Hematopoietic multipotent progenitor cell (in vitro differentiated cells): ENCODE measurements around the gene MAEA. TPM values are rescaled to one million over a fixed set of nuclear protein-coding genes. Genes with fewer than 3 reads are reported as not detected.

Experiments
- DNase-seq, 3 donors: peaks; one replicate each; pipeline ENCODE4 v3.0.0-alpha.2; 2011 to 2015; ENCODE audit warnings: low read depth in 2 of 3, low spot score in 2 of 3
- total RNA-seq: library from RNA; depleted of rRNA; stranded (reverse); fragments of >200 nt; gene quantifications from one replicate; pipeline ENCODE4 v1.2.3, GENCODE V29; 2012

MAEA gene
- total RNA-seq, 1 donor = 94.8 TPM

GRCh38 chr4:1249731-1250526 is 39.8 kb upstream of the MAEA start:
- peak in 1 of 3 donors; percentile 49 for DNase-seq

GRCh38 chr4:1250527-1250812 is 39.2 kb upstream of the MAEA start:
- DNase-seq = no peak

GRCh38 chr4:1250921-1251772 is 38.5 kb upstream of the MAEA start:
- DNase-seq = no peak

GRCh38 chr4:1251773-1252066 is 38.0 kb upstream of the MAEA start:
- no peak for DNase-seq

GRCh38 chr4:1252928-1253492 is 36.7 kb upstream of the MAEA start:
- DNase-seq = no peak

GRCh38 chr4:1253831-1254230 is 35.9 kb upstream of the MAEA start:
- DNase-seq = no peak

GRCh38 chr4:1255151-1255550 is 34.5 kb upstream of the MAEA start:
- DNase-seq = no peak

GRCh38 chr4:1255699-1256098 is 34.0 kb upstream of the MAEA start:
- no peak for DNase-seq

- no peak for DNase-seq
Observed at GRCh38 chr4:1258457-1258856, 31.2 kb upstream of the MAEA start.

GRCh38 chr4:1259966-1260365 is 29.7 kb upstream of the MAEA start:
- DNase-seq = no peak

- DNase-seq = no peak
Observed at GRCh38 chr4:1260418-1261106, 29.1 kb upstream of the MAEA start.

GRCh38 chr4:1261107-1261928 is 28.4 kb upstream of the MAEA start:
- DNase-seq = no peak

- DNase-seq = no peak
Observed at GRCh38 chr4:1264942-1265341, 24.7 kb upstream of the MAEA start.

- DNase-seq = no peak
Observed at GRCh38 chr4:1265351-1265750, 24.3 kb upstream of the MAEA start.

GRCh38 chr4:1266881-1267763 is 22.6 kb upstream of the MAEA start:
- DNase-seq = no peak

- no peak for DNase-seq
Observed at GRCh38 chr4:1269209-1269608, 20.5 kb upstream of the MAEA start.

- DNase-seq = no peak
Observed at GRCh38 chr4:1271686-1272085, 18.0 kb upstream of the MAEA start.

GRCh38 chr4:1274871-1275270 is 14.8 kb upstream of the MAEA start:
- DNase-seq = no peak

GRCh38 chr4:1276984-1277383 is 12.7 kb upstream of the MAEA start:
- DNase-seq = no peak
